Fibroblast of lung (primary cell): ENCODE data around the gene TMEM19. TPM values are rescaled to one million over a fixed set of nuclear protein-coding genes. Genes with fewer than 3 reads are reported as not detected.

Experiments used
- DNase-seq, 2 donors: peaks; one replicate each; pipeline versions ENCODE4 v3.0.0 to v3.0.0-alpha.2; 2010; ENCODE audit warnings: low read depth in 2 of 2
- H2AFZ ChIP-seq: 2 replicates; pipeline ENCODE4 v1.5.1; 2012; ENCODE audit warnings: low read length, control low read depth, inconsistent platforms
- H3K27ac ChIP-seq: 2 replicates; pipeline ENCODE4 v1.5.1; 2011; ENCODE audit warnings: low read length, control low read depth; ENCODE audit not compliant: insufficient read depth
- H3K27me3 ChIP-seq: 2 replicates; pipeline ENCODE4 v1.5.1; 2011; ENCODE audit warnings: mild to moderate bottlenecking, low read length; ENCODE audit not compliant: control insufficient read depth, insufficient read depth
- H3K36me3 ChIP-seq: 2 replicates; pipeline ENCODE4 v1.5.1; 2011; ENCODE audit warnings: low read length; ENCODE audit not compliant: control insufficient read depth, insufficient read depth
- H3K4me1 ChIP-seq: 2 replicates; pipeline ENCODE4 v1.5.1; 2011; ENCODE audit warnings: low read length; ENCODE audit not compliant: control insufficient read depth, insufficient read depth; ENCODE audit errors: extremely low read depth
- H3K4me2 ChIP-seq: 2 replicates; pipeline ENCODE4 v1.5.1; 2011; ENCODE audit warnings: low read length, control low read depth; ENCODE audit not compliant: insufficient read depth; ENCODE audit errors: extremely low read depth
- H3K4me3 ChIP-seq, 4 experiments: fragments of 200-600 bp in 1 of 4; sonication (generic) in 1 of 4; replicated peaks in 1 of 4; 2 replicates each; pipeline ENCODE4 v1.5.1; 2011 to 2016; ENCODE audit warnings: low read length in 4 of 4, low read depth in 3 of 4, mild to moderate bottlenecking in 3 of 4, control low read depth in 2 of 4, inconsistent platforms in 1 of 4, mixed read lengths in 1 of 4; ENCODE audit not compliant: insufficient read depth in 1 of 4; ENCODE audit errors: control extremely low read depth in 1 of 4
- H3K79me2 ChIP-seq: 2 replicates; pipeline ENCODE4 v1.5.1; 2012; ENCODE audit warnings: mild to moderate bottlenecking, low read length, inconsistent platforms; ENCODE audit not compliant: control insufficient read depth, insufficient read depth
- H3K9ac ChIP-seq: 2 replicates; pipeline ENCODE4 v1.5.1; 2011; ENCODE audit warnings: mild to moderate bottlenecking, low read length, control low read depth; ENCODE audit not compliant: insufficient read depth
- H3K9me3 ChIP-seq: 2 replicates; pipeline ENCODE4 v1.5.1; 2012; ENCODE audit warnings: low read depth, low read length; ENCODE audit not compliant: control insufficient read depth, insufficient read depth
- H4K20me1 ChIP-seq: 2 replicates; pipeline ENCODE4 v1.5.1; 2011; ENCODE audit warnings: low read length; ENCODE audit not compliant: control insufficient read depth, insufficient read depth; ENCODE audit errors: extremely low read depth
- CTCF ChIP-seq, 2 donors: IDR thresholded peaks in 1 of 2; conservative IDR thresholded peaks in 1 of 2; 1 replicate in 1 of 2; 2 replicates in 1 of 2; pipeline ENCODE4 v1.5.1; 2011 to 2012; ENCODE audit warnings: low read length in 2 of 2, control low read depth in 1 of 2, inconsistent platforms in 1 of 2, low read depth in 1 of 2, mild to moderate bottlenecking in 1 of 2
- EZH2 ChIP-seq: IDR thresholded peaks from 2 replicates; pipeline ENCODE4 v1.5.1; 2012; ENCODE audit warnings: low read length, control low read depth, mild to moderate bottlenecking; ENCODE audit errors: missing control alignments
- polyA plus RNA-seq, 2 donors: library from polyadenylated mRNA; depleted of rRNA in 1 of 2; stranded (reverse) in 1 of 2; unstranded in 1 of 2; fragments of >200 nt; gene quantifications; 2 replicates each; pipeline ENCODE4 v1.2.1, GENCODE V29; 2011 to 2012; ENCODE audit warnings: missing spikeins in 1 of 2
- total RNA-seq: library from RNA; depleted of rRNA; stranded (reverse); fragments of >200 nt; gene quantifications from 2 replicates; pipeline ENCODE4 v1.2.1, GENCODE V29; 2014

TMEM19 gene
- total and polyA plus RNA-seq, 2 donors (not counting 1 experiment from before 2014, with no cell fraction given) = 19.6 to 25.1 TPM

GRCh38 chr12:71748081-71748850 is 62.4 kb downstream of the TMEM19 start:
- TF ChIP-seq EZH2 = no peak
- no peaks in the 10 kb centered on the region for H3K36me3 ChIP-seq
- no peak for DNase-seq
- H3K4me2 ChIP-seq = no peak overlapping the region
- no peak overlapping the region for H3K9ac ChIP-seq
- H3K27ac ChIP-seq = no peak overlapping the region
- peaks cover 6% of the 10 kb centered on the region for H3K27me3 ChIP-seq
- H2AFZ ChIP-seq = no peak overlapping the region
- no peaks in the 10 kb centered on the region for H3K4me1 ChIP-seq
- H3K79me2 ChIP-seq = no peaks in the 10 kb centered on the region
- no peaks in the 10 kb centered on the region for H3K9me3 ChIP-seq
- H3K4me3 ChIP-seq = no peak overlapping the region
- H4K20me1 ChIP-seq = no peaks in the 10 kb centered on the region

GRCh38 chr12:71749666-71750065 is 63.8 kb downstream of the TMEM19 start:
- Histone ChIP-seq H3K4me2 (no peak overlapping the region), H2AFZ (no peak overlapping the region), H3K9ac (no peak overlapping the region), H3K27ac (no peak overlapping the region), H3K79me2 (no peaks in the 10 kb centered on the region), H3K4me1 (peaks cover 2% of the 10 kb centered on the region), H4K20me1 (no peaks in the 10 kb centered on the region), H3K4me3 (no peak overlapping the region), H3K27me3 (peaks cover 6% of the 10 kb centered on the region), H3K36me3 (no peaks in the 10 kb centered on the region), H3K9me3 (no peaks in the 10 kb centered on the region)
- DNase-seq = no peak
- TF ChIP-seq EZH2 = no peak
- no peak for TF ChIP-seq CTCF (conservative IDR thresholded peaks at IDR 0.05 in 1 of 2, IDR thresholded peaks at IDR 0.05 in 1 of 2; ENCODE audit: low read depth in 1 of 2, low read length in 2 of 2)

GRCh38 chr12:71752891-71753290 is 67.0 kb downstream of the TMEM19 start:
- Histone ChIP-seq H3K79me2 (peaks cover 29% of the 10 kb centered on the region), H2AFZ (no peak overlapping the region), H3K9ac (no peak overlapping the region), H3K4me3 (no peak overlapping the region), H3K27me3 (peaks cover 6% of the 10 kb centered on the region), H3K36me3 (no peaks in the 10 kb centered on the region), H3K4me1 (peaks cover 2% of the 10 kb centered on the region), H3K4me2 (no peak overlapping the region), H3K27ac (no peak overlapping the region), H4K20me1 (no peaks in the 10 kb centered on the region), H3K9me3 (no peaks in the 10 kb centered on the region)
- DNase-seq = no peak
- TF ChIP-seq EZH2 (no peak), CTCF (conservative IDR thresholded peaks at IDR 0.05 in 1 of 2, IDR thresholded peaks at IDR 0.05 in 1 of 2; ENCODE audit: low read depth in 1 of 2, low read length in 2 of 2) (no peak)

Other genes with a start within 250 kb of the TMEM19 start
- gene LGR5, start 246.3 kb upstream of the TMEM19 start, total RNA-seq = not detected in 2 replicates
- not detected in 2 replicates for gene LGR5, start 246.3 kb upstream of the TMEM19 start, polyA plus RNA-seq
- 21.8 and 30.7 TPM in 2 replicates for gene ZFC3H1, start 22.2 kb upstream of the TMEM19 start, total RNA-seq
- 23.2 and 33.1 TPM in 2 replicates for gene ZFC3H1, start 22.2 kb upstream of the TMEM19 start, polyA plus RNA-seq
- 5.6 and 6.9 TPM in 2 replicates for gene THAP2, start 21.8 kb upstream of the TMEM19 start, total RNA-seq
- gene THAP2, start 21.8 kb upstream of the TMEM19 start, polyA plus RNA-seq = 1.5 and 2.3 TPM in 2 replicates
- gene RAB21, start 68.8 kb downstream of the TMEM19 start, total RNA-seq = 9.0 and 11.4 TPM in 2 replicates
- gene RAB21, start 68.8 kb downstream of the TMEM19 start, polyA plus RNA-seq = 27.4 and 29.7 TPM in 2 replicates
- 28.8 and 31.4 TPM in 2 replicates for gene TBC1D15, start 153.7 kb downstream of the TMEM19 start, total RNA-seq
- gene TBC1D15, start 153.7 kb downstream of the TMEM19 start, polyA plus RNA-seq = 40.4 and 45.2 TPM in 2 replicates